AG10803 (cell line): ENCODE data around the gene PDE4DIP.
A peak's percentile ranks its signal among the peaks of the same experiment; 100 is the strongest.
"Not testable (repeated sequence)": the region's sequence is repeated elsewhere in the genome, so short reads cannot be mapped to it uniquely, and the experiment has no call there.

Source experiments
- DNase-seq: peaks from one replicate; pipeline ENCODE4 v3.0.0; 2010; ENCODE audit warnings: low read depth
- H3K4me3 ChIP-seq: 2 replicates; pipeline ENCODE4 v1.5.1; 2011; ENCODE audit warnings: mild to moderate bottlenecking, low read length, control low read depth

The PDE4DIP gene

GRCh38 chr1:148960212-148961000 lies 116.2 kb downstream of the PDE4DIP start:
- H3K4me3 ChIP-seq, DNase-seq: not testable (repeated sequence)

- DNase-seq, H3K4me3 ChIP-seq: not testable (repeated sequence)
These were observed 118.1 kb downstream of the PDE4DIP start for GRCh38 chr1:148962127-148962857.

- H3K4me3 ChIP-seq, DNase-seq: not testable (repeated sequence)
These were observed 121.9 kb downstream of the PDE4DIP start for GRCh38 chr1:148966084-148966483.

GRCh38 chr1:148967580-148967979 lies 123.4 kb downstream of the PDE4DIP start:
- DNase-seq, H3K4me3 ChIP-seq: not testable (repeated sequence)

GRCh38 chr1:148968682-148969081 lies 124.5 kb downstream of the PDE4DIP start:
- H3K4me3 ChIP-seq, DNase-seq: not testable (repeated sequence)

- H3K4me3 ChIP-seq, DNase-seq: not testable (repeated sequence)
These were observed 124.9 kb downstream of the PDE4DIP start for GRCh38 chr1:148969126-148969525.

- H3K4me3 ChIP-seq, result not testable (repeated sequence)
- DNase-seq, result peak; percentile 70
These were observed 131.2 kb downstream of the PDE4DIP start for GRCh38 chr1:148975453-148975852.

GRCh38 chr1:148975866-148976537 lies 131.8 kb downstream of the PDE4DIP start:
- DNase-seq, result peak; percentile 5
- not testable (repeated sequence) for H3K4me3 ChIP-seq

GRCh38 chr1:148977785-148978184 lies 133.6 kb downstream of the PDE4DIP start:
- H3K4me3 ChIP-seq, DNase-seq: not testable (repeated sequence)

- not testable (repeated sequence) for DNase-seq
These were observed 145.2 kb downstream of the PDE4DIP start for GRCh38 chr1:148989378-148989777.

GRCh38 chr1:148990233-148990788 lies 146.1 kb downstream of the PDE4DIP start:
- DNase-seq, H3K4me3 ChIP-seq: not testable (repeated sequence)

More at GRCh38 chr1:148989378-148989777, 145.2 kb downstream of the PDE4DIP start:
- H3K4me3 ChIP-seq, result not testable (repeated sequence)

- not testable (repeated sequence) for DNase-seq, H3K4me3 ChIP-seq
These were observed 147.6 kb downstream of the PDE4DIP start for GRCh38 chr1:148991818-148992217.

GRCh38 chr1:148992364-148992763 lies 148.1 kb downstream of the PDE4DIP start:
- H3K4me3 ChIP-seq, DNase-seq: not testable (repeated sequence)

- not testable (repeated sequence) for H3K4me3 ChIP-seq, DNase-seq
These were observed 152.4 kb downstream of the PDE4DIP start for GRCh38 chr1:148996449-148997224.

- not testable (repeated sequence) for DNase-seq, H3K4me3 ChIP-seq
These were observed 153.2 kb downstream of the PDE4DIP start for GRCh38 chr1:148997405-148997804.

GRCh38 chr1:149002664-149003063 lies 158.4 kb downstream of the PDE4DIP start:
- H3K4me3 ChIP-seq, DNase-seq: not testable (repeated sequence)

- not testable (repeated sequence) for DNase-seq, H3K4me3 ChIP-seq
These were observed 164.1 kb downstream of the PDE4DIP start for GRCh38 chr1:149008326-149008725.

GRCh38 chr1:149008769-149009168 lies 164.5 kb downstream of the PDE4DIP start:
- not testable (repeated sequence) for H3K4me3 ChIP-seq, DNase-seq

- DNase-seq, result not testable (repeated sequence)
These were observed 165.5 kb downstream of the PDE4DIP start for GRCh38 chr1:149009761-149010160.

More at GRCh38 chr1:149009761-149010160, 165.5 kb downstream of the PDE4DIP start:
- not testable (repeated sequence) for H3K4me3 ChIP-seq
